GM13977 (cell line): ENCODE measurements around the gene OTUB1.
A peak's percentile ranks its signal among the peaks of the same experiment; 100 is the strongest.

ENCODE experiments used
- DNase-seq: peaks from one replicate; pipeline ENCODE4 v3.0.0; 2012; ENCODE audit warnings: low spot score
- CTCF ChIP-seq: IDR thresholded peaks from 2 replicates; pipeline ENCODE4 v1.5.1; 2012; ENCODE audit warnings: mild to moderate bottlenecking, control low read depth; ENCODE audit not compliant: insufficient read depth; ENCODE audit errors: extremely low read depth, missing control alignments
- in situ Hi-C: fragments of 300-500 bp; cut with MboI; formaldehyde crosslinking; loops from one replicate; pipeline ENCODE4 v1.12.0; 2022; ENCODE audit warnings: low sequenced_read_pairs, low pct_unique_long_range_greater_than_20kb, mixed read lengths, inconsistent platforms; ENCODE audit not compliant: unreplicated experiment

The OTUB1 gene

GRCh38 chr11:63941901-63942300 is 44.3 kb upstream of the OTUB1 start:
- in situ Hi-C loops, result loop anchor here (10.0 kb wide), 1 partner anchor 107 kb away; the partner anchor contains the start of gene MARK2
- no peak for TF ChIP-seq CTCF
- no peak for DNase-seq

GRCh38 chr11:63942803-63943202 is 43.4 kb upstream of the OTUB1 start:
- no peak for DNase-seq
- in situ Hi-C loops, result loop anchor here (10.0 kb wide), 1 partner anchor 108 kb away; the partner anchor contains the start of gene MARK2
- TF ChIP-seq CTCF, result no peak

- no peak for DNase-seq
- TF ChIP-seq CTCF, result no peak
- in situ Hi-C loops, result loop anchor here (10.0 kb wide), 1 partner anchor 110 kb away; the partner anchor contains the start of gene MARK2
Measured at GRCh38 chr11:63944987-63945386, 41.3 kb upstream of the OTUB1 start.

DNA sequence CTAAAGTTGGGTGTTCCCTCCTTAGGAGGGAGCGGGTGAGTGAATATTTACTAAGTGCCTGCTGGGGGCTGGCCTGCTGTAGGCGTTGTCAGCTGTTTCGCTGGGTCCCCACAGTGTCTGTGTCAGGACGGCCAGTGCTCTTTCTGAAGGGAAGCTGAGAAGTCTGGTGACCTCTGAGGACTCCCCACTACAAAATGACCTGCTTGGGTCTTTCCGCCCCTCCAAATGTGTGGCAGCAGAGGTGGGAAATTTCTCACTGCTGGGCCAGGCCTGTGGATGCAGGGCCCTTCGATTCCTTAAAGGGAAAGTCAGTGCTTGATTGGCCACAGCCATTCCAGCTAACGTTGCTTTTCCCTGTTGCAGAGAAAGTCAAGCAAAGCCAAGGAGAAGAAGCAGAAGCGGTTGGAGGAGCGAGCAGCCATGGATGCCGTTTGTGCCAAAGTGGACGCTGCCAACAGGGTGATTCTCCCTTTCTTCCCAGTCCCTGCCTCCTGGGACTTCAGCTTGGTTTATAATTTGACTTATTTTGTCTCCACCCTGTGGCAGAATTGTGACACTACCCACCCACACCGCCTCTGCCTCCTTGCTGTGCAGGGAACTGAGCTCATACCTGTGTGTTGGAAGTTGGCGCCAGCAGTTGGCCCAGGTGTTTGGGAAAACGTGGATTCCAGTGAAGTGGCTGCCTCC is 40.6 kb upstream of the OTUB1 start:
- peak; percentile 58 for DNase-seq
- in situ Hi-C loops, result loop anchor here (10.0 kb wide), 1 partner anchor 111 kb away; the partner anchor contains the start of gene MARK2
- peak; percentile 68 for TF ChIP-seq CTCF

DNA sequence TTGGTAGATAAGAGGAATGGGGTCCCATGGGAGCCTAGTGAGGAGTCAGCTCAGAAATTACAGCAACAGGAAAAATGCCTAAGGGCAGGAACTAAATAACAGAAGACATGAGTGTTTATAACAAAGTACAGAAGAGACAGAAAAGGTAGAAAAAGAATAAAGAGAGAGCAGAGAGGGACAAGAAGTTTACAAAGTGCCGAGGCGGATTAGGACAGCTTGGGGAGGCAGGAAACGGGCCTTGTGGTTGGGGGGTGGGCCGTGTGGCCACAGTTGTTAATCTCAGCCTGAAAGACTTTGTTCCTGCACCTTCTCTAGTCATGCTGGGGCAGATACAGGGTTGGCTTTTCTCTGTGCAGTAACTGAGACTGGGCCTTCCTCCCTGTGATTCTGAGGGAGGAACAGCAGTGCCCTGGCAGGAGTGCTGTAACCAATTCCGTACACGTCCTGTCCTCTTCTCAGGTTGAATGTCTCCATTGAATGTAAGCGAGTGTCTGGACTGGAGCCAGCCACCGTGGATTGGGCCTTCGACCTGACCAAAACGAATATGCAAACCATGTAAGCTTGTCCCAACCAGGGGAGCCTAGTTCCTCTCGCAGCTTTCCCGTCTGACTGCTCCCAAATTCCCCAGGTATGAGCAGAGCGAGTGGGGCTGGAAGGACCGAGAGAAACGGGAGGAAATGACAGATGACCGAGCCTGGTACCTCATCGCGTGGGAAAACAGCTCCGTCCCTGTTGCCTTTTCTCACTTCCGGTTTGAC is 34.3 kb upstream of the OTUB1 start:
- peak; percentile 69 for DNase-seq
- TF ChIP-seq CTCF, result no peak
- in situ Hi-C loops, result no loop called here

DNA sequence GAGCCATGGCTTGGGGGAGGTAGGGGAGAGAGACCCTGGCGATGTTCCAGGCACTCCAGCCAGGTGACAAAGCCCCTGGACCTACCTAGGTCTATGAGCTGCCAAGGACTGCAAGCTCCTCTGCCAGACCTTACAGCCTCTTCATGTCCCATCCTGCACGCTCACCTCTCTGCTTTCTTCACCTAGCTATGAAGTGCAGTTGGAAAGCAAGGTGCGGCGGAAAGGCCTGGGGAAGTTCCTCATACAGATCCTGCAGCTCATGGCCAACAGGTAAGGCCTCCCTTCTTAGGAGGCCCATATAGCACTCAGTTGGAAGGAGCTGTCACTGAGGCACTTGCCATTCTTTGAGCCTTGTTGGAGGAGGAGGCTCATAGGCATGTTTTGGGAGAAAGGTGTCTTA is 33.7 kb upstream of the OTUB1 start:
- in situ Hi-C loops, result no loop called here
- no peak for TF ChIP-seq CTCF

More for the DNA sequence above, 33.7 kb upstream of the OTUB1 start:
- no peak for DNase-seq
